CD4-positive, CD25-positive, alpha-beta regulatory T cell (primary cell): ENCODE results near the gene CAMK2D. TPM values are rescaled to one million over a fixed set of nuclear protein-coding genes. Genes with fewer than 3 reads are reported as not detected.

Source experiments
- ATAC-seq, 2 donors: fragments of 150-1000 bp; cut with Tn5 transposase; one replicate each; pipeline ENCODE4 v1.10.0; 2021; ENCODE audit warnings: low read depth in 2 of 2, moderate number of reproducible peaks in 2 of 2, moderate library complexity in 1 of 2
- DNase-seq, 3 donors: peaks; one replicate each; pipeline versions ENCODE4 v3.0.0 to v3.0.0-alpha.2; 2012 to 2022; ENCODE audit warnings: mixed read lengths in 1 of 3
- H3K27ac ChIP-seq: one replicate; pipeline ENCODE4 v1.7.0; 2013; ENCODE audit warnings: mild to moderate bottlenecking, low read length; ENCODE audit not compliant: insufficient read depth, poor library complexity, severe bottlenecking
- H3K27me3 ChIP-seq: one replicate; pipeline ENCODE4 v1.7.0; 2013; ENCODE audit warnings: low read length; ENCODE audit not compliant: control insufficient read depth, insufficient read depth
- H3K36me3 ChIP-seq: one replicate; pipeline ENCODE4 v1.7.0; 2013; ENCODE audit warnings: mild to moderate bottlenecking, low read length, moderate library complexity; ENCODE audit not compliant: control insufficient read depth, insufficient read depth
- H3K4me1 ChIP-seq: 2 replicates; pipeline ENCODE4 v1.7.0; 2013; ENCODE audit warnings: mild to moderate bottlenecking, low read length; ENCODE audit not compliant: insufficient read depth, control insufficient read depth, poor library complexity, severe bottlenecking
- H3K4me3 ChIP-seq: one replicate; pipeline ENCODE4 v1.7.0; 2013; ENCODE audit warnings: low read depth, mild to moderate bottlenecking, low read length, moderate library complexity
- H3K9me3 ChIP-seq, 2 experiments: 1 replicate in 1 of 2; 2 replicates in 1 of 2; pipeline ENCODE4 v1.7.0; 2013; ENCODE audit warnings: low read length in 2 of 2, mild to moderate bottlenecking in 1 of 2, moderate library complexity in 1 of 2; ENCODE audit not compliant: control insufficient read depth in 2 of 2
- H3K27ac Mint-ChIP-seq, 3 donors: one replicate each; pipeline ENCODE4 v1.8.0; 2020 to 2022; ENCODE audit warnings: mild to moderate bottlenecking in 3 of 3, mixed read lengths in 3 of 3, moderate library complexity in 2 of 3
- H3K27me3 Mint-ChIP-seq: one replicate; pipeline ENCODE4 v1.8.0; 2022; ENCODE audit warnings: mild to moderate bottlenecking, mixed read lengths
- H3K36me3 Mint-ChIP-seq: one replicate; pipeline ENCODE4 v1.8.0; 2020; ENCODE audit warnings: mixed read lengths
- H3K4me1 Mint-ChIP-seq, 4 donors: one replicate each; pipeline ENCODE4 v1.8.0; 2020 to 2022; ENCODE audit warnings: mixed read lengths in 4 of 4, mild to moderate bottlenecking in 1 of 4
- H3K4me3 Mint-ChIP-seq, 4 donors: one replicate each; pipeline ENCODE4 v1.8.0; 2020 to 2022; ENCODE audit warnings: mild to moderate bottlenecking in 4 of 4, mixed read lengths in 4 of 4, moderate library complexity in 3 of 4
- H3K9me3 Mint-ChIP-seq, 7 donors: one replicate each; pipeline ENCODE4 v1.8.0; 2020 to 2022; ENCODE audit warnings: mixed read lengths in 7 of 7, mild to moderate bottlenecking in 3 of 7, moderate library complexity in 2 of 7
- polyA plus RNA-seq, 4 donors: library from polyadenylated mRNA; unstranded; fragments of 300-500 nt; fragmentation: Illumina TruSeq; gene quantifications; one replicate each; pipeline ENCODE4 v1.2.3, GENCODE V29; 2021
- total RNA-seq: library from RNA; stranded (reverse); gene quantifications from one replicate; pipeline ENCODE4 v1.2.3, GENCODE V29; 2022

The CAMK2D gene
- total and polyA plus RNA-seq, 5 donors from 2014 or later, result 24.5 to 42.7 (median 26.2) TPM

GRCh38 chr4:113665036-113665435, 96.5 kb downstream of the CAMK2D start:
- H3K4me3 Mint-ChIP-seq, result no peak overlapping the region
- no peak overlapping the region for H3K27ac Mint-ChIP-seq
- Histone ChIP-seq H3K4me3 (no peak overlapping the region), H3K27me3 (no peaks in the 10 kb centered on the region), H3K36me3 (no peaks in the 10 kb centered on the region), H3K27ac (no peak overlapping the region), H3K4me1 (no peaks in the 10 kb centered on the region), H3K9me3 (no peaks in the 10 kb centered on the region)
- H3K4me1 Mint-ChIP-seq, result peaks cover 12 to 20% (median 16%) of the 10 kb centered on the region in 4 donors
- no peaks in the 10 kb centered on the region for H3K27me3 Mint-ChIP-seq
- DNase-seq (no peak), ATAC-seq (no peak)
- H3K9me3 Mint-ChIP-seq, result peaks cover 0 to 1% (median 0%) of the 10 kb centered on the region in 7 donors
- H3K36me3 Mint-ChIP-seq, result peaks cover 10% of the 10 kb centered on the region

GRCh38 chr4:113662581-113662980, 99.0 kb downstream of the CAMK2D start:
- Histone ChIP-seq H3K9me3 (no peaks in the 10 kb centered on the region), H3K4me3 (no peak overlapping the region), H3K4me1 (no peaks in the 10 kb centered on the region), H3K36me3 (peaks cover 3% of the 10 kb centered on the region), H3K27me3 (no peaks in the 10 kb centered on the region), H3K27ac (no peak overlapping the region)
- Mint-ChIP-seq H3K27me3 (no peaks in the 10 kb centered on the region), H3K27ac (no peak overlapping the region), H3K36me3 (peaks cover 25% of the 10 kb centered on the region), H3K9me3 (peaks cover 0 to 1% (median 0%) of the 10 kb centered on the region in 7 donors), H3K4me3 (no peak overlapping the region), H3K4me1 (peaks cover 19 to 38% (median 29%) of the 10 kb centered on the region in 4 donors)
- DNase-seq (no peak), ATAC-seq (no peak)

GRCh38 chr4:113659127-113659526, 102.4 kb downstream of the CAMK2D start:
- Mint-ChIP-seq H3K27me3 (no peaks in the 10 kb centered on the region), H3K36me3 (peaks cover 31% of the 10 kb centered on the region), H3K9me3 (peaks cover 0 to 1% (median 0%) of the 10 kb centered on the region in 7 donors), H3K4me1 (peaks cover 19 to 52% (median 33%) of the 10 kb centered on the region in 4 donors), H3K4me3 (no peak overlapping the region), H3K27ac (no peak overlapping the region)
- Histone ChIP-seq H3K4me1 (no peaks in the 10 kb centered on the region), H3K9me3 (no peaks in the 10 kb centered on the region), H3K27me3 (no peaks in the 10 kb centered on the region), H3K27ac (no peak overlapping the region), H3K4me3 (no peak overlapping the region), H3K36me3 (peaks cover 3% of the 10 kb centered on the region)
- DNase-seq (no peak), ATAC-seq (no peak)

GRCh38 chr4:113657586-113658233, 103.8 kb downstream of the CAMK2D start:
- peaks cover 23 to 56% (median 39%) of the 10 kb centered on the region in 4 donors for H3K4me1 Mint-ChIP-seq
- no peaks in the 10 kb centered on the region for H3K27me3 Mint-ChIP-seq
- H3K4me3 ChIP-seq, result no peak overlapping the region
- ATAC-seq (no peak), DNase-seq (no peak)
- H3K9me3 ChIP-seq, result no peaks in the 10 kb centered on the region
- H3K4me1 ChIP-seq, result no peaks in the 10 kb centered on the region
- peaks cover 3% of the 10 kb centered on the region for H3K36me3 ChIP-seq
- no peak overlapping the region for H3K27ac Mint-ChIP-seq
- no peak overlapping the region for H3K27ac ChIP-seq
- H3K4me3 Mint-ChIP-seq, result no peak overlapping the region
- no peaks in the 10 kb centered on the region for H3K27me3 ChIP-seq
- H3K9me3 Mint-ChIP-seq, result peaks cover 0 to 1% (median 0%) of the 10 kb centered on the region in 7 donors
- peaks cover 31% of the 10 kb centered on the region for H3K36me3 Mint-ChIP-seq

- no peak for ATAC-seq
- Mint-ChIP-seq H3K4me3 (peak overlapping the region in 1 of 4 donors; percentile 45), H3K4me1 (peaks cover 21 to 56% (median 43%) of the 10 kb centered on the region in 4 donors), H3K27me3 (no peaks in the 10 kb centered on the region), H3K36me3 (peaks cover 33% of the 10 kb centered on the region), H3K9me3 (peaks cover 0 to 2% (median 0%) of the 10 kb centered on the region in 7 donors), H3K27ac (no peak overlapping the region)
- DNase-seq, result no peak
- H3K4me3 ChIP-seq, result no peak overlapping the region
- no peak overlapping the region for H3K27ac ChIP-seq
- no peaks in the 10 kb centered on the region for H3K4me1 ChIP-seq
- H3K27me3 ChIP-seq, result no peaks in the 10 kb centered on the region
- no peaks in the 10 kb centered on the region for H3K9me3 ChIP-seq
- H3K36me3 ChIP-seq, result no peaks in the 10 kb centered on the region
These were observed 107.7 kb downstream of the CAMK2D start for GRCh38 chr4:113653871-113654270.

GRCh38 chr4:113646442-113646822, 115.1 kb downstream of the CAMK2D start:
- Mint-ChIP-seq H3K4me3 (no peak overlapping the region), H3K9me3 (peaks cover 0 to 2% (median 0%) of the 10 kb centered on the region in 7 donors), H3K36me3 (peaks cover 25% of the 10 kb centered on the region), H3K4me1 (peaks cover 21 to 43% (median 40%) of the 10 kb centered on the region in 4 donors), H3K27me3 (no peaks in the 10 kb centered on the region), H3K27ac (peak overlapping the region in 2 of 3 donors; percentile 74 to 76)
- Histone ChIP-seq H3K4me1 (no peaks in the 10 kb centered on the region), H3K27me3 (no peaks in the 10 kb centered on the region), H3K27ac (no peak overlapping the region), H3K4me3 (no peak overlapping the region), H3K9me3 (no peaks in the 10 kb centered on the region), H3K36me3 (no peaks in the 10 kb centered on the region)
- no peak for ATAC-seq
- no peak for DNase-seq

GRCh38 chr4:113645771-113646441, 115.6 kb downstream of the CAMK2D start:
- no peak for DNase-seq
- no peak for ATAC-seq
- Mint-ChIP-seq H3K4me3 (no peak overlapping the region), H3K27ac (peak overlapping the region in 2 of 3 donors; percentile 74 to 76), H3K4me1 (peaks cover 19 to 46% (median 38%) of the 10 kb centered on the region in 4 donors), H3K9me3 (peaks cover 0 to 2% (median 0%) of the 10 kb centered on the region in 7 donors), H3K36me3 (peaks cover 25% of the 10 kb centered on the region), H3K27me3 (no peaks in the 10 kb centered on the region)
- no peaks in the 10 kb centered on the region for H3K9me3 ChIP-seq
- H3K36me3 ChIP-seq, result no peaks in the 10 kb centered on the region
- no peaks in the 10 kb centered on the region for H3K27me3 ChIP-seq
- H3K27ac ChIP-seq, result no peak overlapping the region
- no peaks in the 10 kb centered on the region for H3K4me1 ChIP-seq
- H3K4me3 ChIP-seq, result no peak overlapping the region
